ENCODE data around the gene LTBP1. TPM values are rescaled to one million over a fixed set of nuclear protein-coding genes. Genes with fewer than 3 reads are reported as not detected.

The LTBP1 gene
- total and polyA plus RNA-seq, 2 experiments from 2014 or later, result 15.7 to 49.8 TPM

- no peaks in the 10 kb centered on the region for H3K79me2 ChIP-seq (replicated peaks; ENCODE audit: insufficient read depth)
- H3K4me3 ChIP-seq, result no peak overlapping the region
- H3K27ac Mint-ChIP-seq, result no peak overlapping the region
- no peak overlapping the region for H3K4me3 Mint-ChIP-seq
- H3K9me3 Mint-ChIP-seq, result no peaks in the 10 kb centered on the region
- H3K36me3 ChIP-seq (ENCODE audit: insufficient read depth), result no peaks in the 10 kb centered on the region
- H3F3A ChIP-seq (replicated peaks; ENCODE audit: low read depth), result no peaks in the 10 kb centered on the region
- no peak for ATAC-seq
- TF ChIP-seq, protein P1, sequence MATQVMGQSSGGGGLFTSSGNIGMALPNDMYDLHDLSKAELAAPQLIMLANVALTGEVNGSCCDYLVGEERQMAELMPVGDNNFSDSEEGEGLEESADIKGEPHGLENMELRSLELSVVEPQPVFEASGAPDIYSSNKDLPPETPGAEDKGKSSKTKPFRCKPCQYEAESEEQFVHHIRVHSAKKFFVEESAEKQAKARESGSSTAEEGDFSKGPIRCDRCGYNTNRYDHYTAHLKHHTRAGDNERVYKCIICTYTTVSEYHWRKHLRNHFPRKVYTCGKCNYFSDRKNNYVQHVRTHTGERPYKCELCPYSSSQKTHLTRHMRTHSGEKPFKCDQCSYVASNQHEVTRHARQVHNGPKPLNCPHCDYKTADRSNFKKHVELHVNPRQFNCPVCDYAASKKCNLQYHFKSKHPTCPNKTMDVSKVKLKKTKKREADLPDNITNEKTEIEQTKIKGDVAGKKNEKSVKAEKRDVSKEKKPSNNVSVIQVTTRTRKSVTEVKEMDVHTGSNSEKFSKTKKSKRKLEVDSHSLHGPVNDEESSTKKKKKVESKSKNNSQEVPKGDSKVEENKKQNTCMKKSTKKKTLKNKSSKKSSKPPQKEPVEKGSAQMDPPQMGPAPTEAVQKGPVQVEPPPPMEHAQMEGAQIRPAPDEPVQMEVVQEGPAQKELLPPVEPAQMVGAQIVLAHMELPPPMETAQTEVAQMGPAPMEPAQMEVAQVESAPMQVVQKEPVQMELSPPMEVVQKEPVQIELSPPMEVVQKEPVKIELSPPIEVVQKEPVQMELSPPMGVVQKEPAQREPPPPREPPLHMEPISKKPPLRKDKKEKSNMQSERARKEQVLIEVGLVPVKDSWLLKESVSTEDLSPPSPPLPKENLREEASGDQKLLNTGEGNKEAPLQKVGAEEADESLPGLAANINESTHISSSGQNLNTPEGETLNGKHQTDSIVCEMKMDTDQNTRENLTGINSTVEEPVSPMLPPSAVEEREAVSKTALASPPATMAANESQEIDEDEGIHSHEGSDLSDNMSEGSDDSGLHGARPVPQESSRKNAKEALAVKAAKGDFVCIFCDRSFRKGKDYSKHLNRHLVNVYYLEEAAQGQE (IDR thresholded peaks at IDR 0.05; ENCODE audit: unreplicated experiment), result no peak
- TF ChIP-seq POLR2AphosphoS5 (IDR thresholded peaks at IDR 0.05; ENCODE audit: low read depth) (no peak), ETS1 (IDR thresholded peaks at IDR 0.05) (no peak), EZH2 (IDR thresholded peaks at IDR 0.05; ENCODE audit: low read depth, unreplicated experiment) (no peak), STAT1 (IDR thresholded peaks at IDR 0.05; ENCODE audit: unreplicated experiment) (no peak), ZNF114 (CRISPR knock-in tag; IDR thresholded peaks at IDR 0.05) (no peak), CREB1 (CRISPR knock-in tag; IDR thresholded peaks at IDR 0.05; ENCODE audit: low read depth) (no peak), ZNF331 (CRISPR knock-in tag; IDR thresholded peaks at IDR 0.05; ENCODE audit: low read depth) (no peak), JUNB (IDR thresholded peaks at IDR 0.05; ENCODE audit: unreplicated experiment) (no peak), EZH2phosphoT487 (IDR thresholded peaks at IDR 0.05; ENCODE audit: unreplicated experiment) (no peak), NANOG (IDR thresholded peaks at IDR 0.05; ENCODE audit: borderline replicate concordance) (no peak), ZNF462 (CRISPR knock-in tag; IDR thresholded peaks at IDR 0.05) (no peak)
- TF ChIP-seq, protein P2, sequence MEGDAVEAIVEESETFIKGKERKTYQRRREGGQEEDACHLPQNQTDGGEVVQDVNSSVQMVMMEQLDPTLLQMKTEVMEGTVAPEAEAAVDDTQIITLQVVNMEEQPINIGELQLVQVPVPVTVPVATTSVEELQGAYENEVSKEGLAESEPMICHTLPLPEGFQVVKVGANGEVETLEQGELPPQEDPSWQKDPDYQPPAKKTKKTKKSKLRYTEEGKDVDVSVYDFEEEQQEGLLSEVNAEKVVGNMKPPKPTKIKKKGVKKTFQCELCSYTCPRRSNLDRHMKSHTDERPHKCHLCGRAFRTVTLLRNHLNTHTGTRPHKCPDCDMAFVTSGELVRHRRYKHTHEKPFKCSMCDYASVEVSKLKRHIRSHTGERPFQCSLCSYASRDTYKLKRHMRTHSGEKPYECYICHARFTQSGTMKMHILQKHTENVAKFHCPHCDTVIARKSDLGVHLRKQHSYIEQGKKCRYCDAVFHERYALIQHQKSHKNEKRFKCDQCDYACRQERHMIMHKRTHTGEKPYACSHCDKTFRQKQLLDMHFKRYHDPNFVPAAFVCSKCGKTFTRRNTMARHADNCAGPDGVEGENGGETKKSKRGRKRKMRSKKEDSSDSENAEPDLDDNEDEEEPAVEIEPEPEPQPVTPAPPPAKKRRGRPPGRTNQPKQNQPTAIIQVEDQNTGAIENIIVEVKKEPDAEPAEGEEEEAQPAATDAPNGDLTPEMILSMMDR (conservative IDR thresholded peaks at IDR 0.05; ENCODE audit: low read depth in 2 of 2), result no peak
- no peaks in the 10 kb centered on the region for H3K4me1 Mint-ChIP-seq
- H3K36me3 Mint-ChIP-seq (ENCODE audit: low read depth), result no peaks in the 10 kb centered on the region
- no peaks in the 10 kb centered on the region for H3K4me1 ChIP-seq (ENCODE audit: insufficient read depth)
- H3K27me3 ChIP-seq (ENCODE audit: insufficient read depth), result no peaks in the 10 kb centered on the region
- no peak overlapping the region for H3K4me2 ChIP-seq
- no peak overlapping the region for H2AFZ ChIP-seq
- DNase-seq (ENCODE audit: low spot score), result no peak
- no peaks in the 10 kb centered on the region for H4K20me1 ChIP-seq (replicated peaks; ENCODE audit: insufficient read depth)
- H3K9me2 ChIP-seq (ENCODE audit: insufficient read depth), result 0 out of 2 replicates have a peak, but pooled peaks cover 3% of the 10 kb centered on the region
- no peak overlapping the region for H3K27ac ChIP-seq (ENCODE audit: low read depth)
- no peaks in the 10 kb centered on the region for H3K27me3 Mint-ChIP-seq (ENCODE audit: insufficient read depth, low read depth, poor library complexity)
These were observed 146.7 kb downstream of the LTBP1 start for GRCh38 chr2:33093283-33093993.

Data from GM23338 (cell line).